Erythroblast (primary cell): ENCODE results near the gene SLC26A8.

ENCODE experiments used
- DNase-seq, 2 experiments: peaks; one replicate each; lab custom pipeline; 2025; lab: John Stamatoyannopoulos, UW
- GATA1 ChIP-seq: IDR thresholded peaks from 2 replicates; pipeline ENCODE4 v1.6.1; 2011; ENCODE audit warnings: low read depth, mild to moderate bottlenecking, control low read depth, low read length, moderate library complexity
- POLR2A ChIP-seq: IDR thresholded peaks from 2 replicates; pipeline ENCODE4 v1.6.1; 2011; ENCODE audit warnings: mild to moderate bottlenecking, low read length

Gene SLC26A8

GRCh38 chr6:35898003-35898402, 126.4 kb downstream of the SLC26A8 start:
- no peak for TF ChIP-seq POLR2A
- TF ChIP-seq GATA1: no peak
- DNase-seq: no peak

- TF ChIP-seq POLR2A: no peak
- TF ChIP-seq GATA1: no peak
- no peak for DNase-seq
Measured at GRCh38 chr6:35897486-35897885, 127.0 kb downstream of the SLC26A8 start.

- TF ChIP-seq POLR2A (no peak), GATA1 (no peak)
- DNase-seq: no peak
Measured at GRCh38 chr6:35897036-35897435, 127.4 kb downstream of the SLC26A8 start.

- no peak for DNase-seq
- no peak for TF ChIP-seq POLR2A
- no peak for TF ChIP-seq GATA1
Measured at GRCh38 chr6:35896228-35896627, 128.2 kb downstream of the SLC26A8 start.

- DNase-seq: no peak
Measured at GRCh38 chr6:35895560-35895959, 128.9 kb downstream of the SLC26A8 start.

GRCh38 chr6:35894776-35895175, 129.7 kb downstream of the SLC26A8 start:
- TF ChIP-seq GATA1 (no peak), POLR2A (no peak)
- no peak for DNase-seq

More at GRCh38 chr6:35895560-35895959, 128.9 kb downstream of the SLC26A8 start:
- TF ChIP-seq POLR2A: no peak
- no peak for TF ChIP-seq GATA1
